IPS-20b (cell line): ENCODE results near the gene TUT7.

ENCODE experiments used
- H3K27ac ChIP-seq: one replicate; pipeline ENCODE4 v1.5.1; 2013; ENCODE audit warnings: low read length
- H3K27me3 ChIP-seq: 2 replicates; pipeline ENCODE4 v1.6.1; 2013; ENCODE audit warnings: mild to moderate bottlenecking, low read length, inconsistent platforms; ENCODE audit not compliant: insufficient read depth
- H3K36me3 ChIP-seq: 2 replicates; pipeline ENCODE4 v1.6.1; 2013; ENCODE audit warnings: low read depth, mild to moderate bottlenecking, inconsistent platforms, low read length, moderate library complexity; ENCODE audit not compliant: insufficient read depth
- H3K4me1 ChIP-seq: 2 replicates; pipeline ENCODE4 v1.6.1; 2013; ENCODE audit warnings: mild to moderate bottlenecking, control low read depth, inconsistent platforms, low read length, moderate library complexity; ENCODE audit not compliant: insufficient read depth
- H3K4me3 ChIP-seq: 2 replicates; pipeline ENCODE4 v1.5.1; 2013; ENCODE audit warnings: mild to moderate bottlenecking, low read length, inconsistent platforms
- H3K9ac ChIP-seq: 2 replicates; pipeline ENCODE4 v1.6.1; 2013; ENCODE audit warnings: low read depth, mild to moderate bottlenecking, inconsistent platforms, low read length, moderate library complexity
- H3K9me3 ChIP-seq: 2 replicates; pipeline ENCODE4 v1.6.1; 2013; ENCODE audit warnings: mild to moderate bottlenecking, low read depth, low read length, inconsistent platforms; ENCODE audit not compliant: insufficient read depth

The TUT7 gene

DNA sequence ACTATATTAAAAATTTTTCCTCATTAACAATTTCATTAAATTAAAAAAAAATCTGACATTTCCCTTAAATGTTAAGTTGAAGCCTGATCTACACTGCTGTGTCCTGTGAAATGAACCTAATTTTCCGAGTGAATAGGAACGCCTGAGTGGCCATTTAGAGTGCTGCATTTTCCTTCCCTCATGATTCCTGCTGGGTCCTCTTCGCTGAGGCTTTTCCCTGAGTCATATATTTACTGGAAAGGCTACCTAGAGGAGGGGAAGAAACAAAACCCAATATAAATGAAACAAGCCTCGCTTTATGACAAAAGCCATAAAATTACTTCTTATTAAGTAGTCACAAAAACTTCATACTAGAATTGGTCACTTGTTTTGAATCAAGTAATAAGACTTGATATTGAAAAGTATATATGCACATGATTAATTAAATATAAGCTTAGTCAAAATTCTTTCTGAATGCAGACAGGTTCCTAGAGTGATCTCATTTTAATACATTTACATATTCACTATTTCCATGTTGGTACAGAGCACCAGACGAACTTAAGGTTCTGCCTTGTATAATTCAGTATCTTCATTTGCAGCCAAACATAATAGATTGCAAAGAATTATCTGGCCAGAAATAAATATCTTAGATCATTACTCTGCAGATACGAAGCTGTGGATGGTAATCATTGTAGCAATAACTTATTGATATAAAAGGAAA is 65.6 kb downstream of the TUT7 start:
- no peaks in the 10 kb centered on the region for H3K9me3 ChIP-seq
- H3K4me1 ChIP-seq = peaks cover 22% of the 10 kb centered on the region
- no peaks in the 10 kb centered on the region; the same call in 1 of the 2 replicates for H3K27me3 ChIP-seq
- peak overlapping the region; percentile 31; the same call in 1 of the 2 replicates for H3K9ac ChIP-seq
- no peak overlapping the region for H3K4me3 ChIP-seq
- H3K36me3 ChIP-seq = no peaks in the 10 kb centered on the region
- H3K27ac ChIP-seq = no peak overlapping the region

DNA sequence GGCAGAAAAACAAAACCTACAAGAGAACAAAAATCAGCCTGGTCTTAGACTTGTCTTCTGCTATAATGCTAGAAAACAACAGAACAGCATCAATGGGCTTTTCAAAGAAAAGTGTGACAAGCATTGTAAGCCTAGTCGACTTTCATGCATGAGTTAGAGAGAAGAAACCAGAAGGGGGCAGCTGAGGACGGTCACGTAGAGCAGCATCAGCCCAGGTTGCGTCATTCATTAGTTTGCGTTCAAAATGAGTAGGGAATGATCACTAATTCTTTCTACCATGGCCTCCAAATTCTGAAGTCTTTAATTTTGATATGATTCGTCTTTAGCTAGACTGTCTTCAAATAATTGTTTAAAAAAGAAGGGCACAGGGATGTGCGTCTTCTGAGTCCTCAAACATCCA is 67.2 kb downstream of the TUT7 start:
- no peaks in the 10 kb centered on the region for H3K36me3 ChIP-seq
- H3K9ac ChIP-seq = peak overlapping the region; percentile 25; the same call in 1 of the 2 replicates
- no peak overlapping the region for H3K27ac ChIP-seq
- H3K27me3 ChIP-seq = peaks cover 9% of the 10 kb centered on the region
- no peaks in the 10 kb centered on the region for H3K9me3 ChIP-seq
- H3K4me3 ChIP-seq = no peak overlapping the region
- H3K4me1 ChIP-seq = peaks cover 25% of the 10 kb centered on the region

DNA sequence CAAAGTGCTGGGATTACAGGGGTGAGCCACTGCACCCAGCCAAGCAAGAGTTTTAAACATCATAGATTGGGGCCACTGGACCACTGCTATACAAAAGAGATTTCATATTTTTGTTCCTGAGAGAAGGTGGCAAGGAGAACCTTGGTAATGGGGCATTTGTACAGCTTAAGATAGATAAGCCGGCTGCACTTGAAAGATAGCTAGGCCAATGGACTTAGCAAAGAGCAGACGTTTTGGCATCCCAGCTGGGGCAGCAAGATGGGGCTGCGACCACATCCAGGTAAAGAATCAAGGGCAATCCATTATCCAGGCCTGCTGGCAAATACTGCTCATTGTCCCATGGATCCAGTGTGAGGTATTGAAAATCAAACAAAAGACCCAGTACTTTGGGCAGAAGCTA is 67.9 kb downstream of the TUT7 start:
- no peaks in the 10 kb centered on the region for H3K36me3 ChIP-seq
- H3K9ac ChIP-seq = peak overlapping the region; percentile 7; the same call in 1 of the 2 replicates
- no peaks in the 10 kb centered on the region for H3K9me3 ChIP-seq
- H3K27ac ChIP-seq = no peak overlapping the region
- H3K4me3 ChIP-seq = no peak overlapping the region
- H3K27me3 ChIP-seq = peaks cover 9% of the 10 kb centered on the region
- H3K4me1 ChIP-seq = peaks cover 25% of the 10 kb centered on the region

DNA sequence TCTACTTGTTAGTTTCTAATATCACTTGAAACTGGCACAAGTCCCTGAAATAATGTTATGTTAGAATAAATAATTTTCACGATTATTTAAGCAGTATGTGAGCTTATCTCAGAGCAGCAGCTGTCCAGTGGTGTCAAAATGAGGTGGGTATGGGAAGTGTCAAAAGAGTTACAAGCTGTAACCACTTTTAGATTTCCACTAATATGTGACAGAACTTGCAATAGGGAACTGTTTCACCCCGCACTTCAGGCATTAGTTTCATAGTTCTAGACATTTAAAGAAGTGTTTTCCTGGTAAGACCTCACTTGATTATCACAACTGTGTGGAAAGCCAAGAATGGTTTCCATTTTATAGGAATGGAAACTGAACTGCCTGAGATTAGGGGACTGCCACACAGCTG is 68.9 kb downstream of the TUT7 start:
- H3K27ac ChIP-seq = no peak overlapping the region
- H3K27me3 ChIP-seq = peaks cover 9% of the 10 kb centered on the region
- no peak overlapping the region for H3K9ac ChIP-seq
- peaks cover 31% of the 10 kb centered on the region for H3K4me1 ChIP-seq
- no peaks in the 10 kb centered on the region for H3K36me3 ChIP-seq
- no peak overlapping the region for H3K4me3 ChIP-seq
- H3K9me3 ChIP-seq = no peaks in the 10 kb centered on the region

DNA sequence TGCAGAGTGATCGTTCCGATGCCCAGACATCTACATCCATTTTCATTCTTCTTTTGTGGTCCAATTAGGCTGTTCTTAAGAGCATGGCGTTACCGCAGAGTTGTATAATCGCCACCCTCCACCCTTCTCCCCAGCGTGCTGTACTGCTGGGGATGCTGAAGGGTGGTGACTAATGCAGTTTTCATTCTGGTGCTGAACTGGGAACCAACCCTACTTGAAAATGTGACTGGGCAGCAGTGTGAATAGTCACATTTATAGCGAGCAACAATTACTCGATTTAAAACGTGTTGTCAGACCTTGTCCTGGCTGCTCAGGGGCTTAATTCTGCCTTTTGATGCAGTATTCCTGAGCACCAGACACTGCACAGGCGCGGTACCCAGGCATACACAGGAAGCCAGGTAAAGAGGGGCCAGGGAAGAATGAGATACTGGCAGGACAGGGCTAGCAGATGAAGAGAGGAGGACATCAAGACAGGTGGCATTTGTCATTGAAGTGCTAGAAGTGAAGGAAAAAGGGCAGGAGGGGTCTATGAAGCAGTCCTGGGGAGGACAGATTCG is 71.2 kb downstream of the TUT7 start:
- Histone ChIP-seq H3K27ac (no peak overlapping the region), H3K9ac (peak overlapping the region; percentile 75; the same call in 1 of the 2 replicates), H3K4me3 (peak overlapping the region; percentile 92), H3K4me1 (peaks cover 21% of the 10 kb centered on the region; the same call in 1 of the 2 replicates), H3K36me3 (peaks cover 15% of the 10 kb centered on the region; the same call in 1 of the 2 replicates), H3K9me3 (no peaks in the 10 kb centered on the region), H3K27me3 (peaks cover 9% of the 10 kb centered on the region)

DNA sequence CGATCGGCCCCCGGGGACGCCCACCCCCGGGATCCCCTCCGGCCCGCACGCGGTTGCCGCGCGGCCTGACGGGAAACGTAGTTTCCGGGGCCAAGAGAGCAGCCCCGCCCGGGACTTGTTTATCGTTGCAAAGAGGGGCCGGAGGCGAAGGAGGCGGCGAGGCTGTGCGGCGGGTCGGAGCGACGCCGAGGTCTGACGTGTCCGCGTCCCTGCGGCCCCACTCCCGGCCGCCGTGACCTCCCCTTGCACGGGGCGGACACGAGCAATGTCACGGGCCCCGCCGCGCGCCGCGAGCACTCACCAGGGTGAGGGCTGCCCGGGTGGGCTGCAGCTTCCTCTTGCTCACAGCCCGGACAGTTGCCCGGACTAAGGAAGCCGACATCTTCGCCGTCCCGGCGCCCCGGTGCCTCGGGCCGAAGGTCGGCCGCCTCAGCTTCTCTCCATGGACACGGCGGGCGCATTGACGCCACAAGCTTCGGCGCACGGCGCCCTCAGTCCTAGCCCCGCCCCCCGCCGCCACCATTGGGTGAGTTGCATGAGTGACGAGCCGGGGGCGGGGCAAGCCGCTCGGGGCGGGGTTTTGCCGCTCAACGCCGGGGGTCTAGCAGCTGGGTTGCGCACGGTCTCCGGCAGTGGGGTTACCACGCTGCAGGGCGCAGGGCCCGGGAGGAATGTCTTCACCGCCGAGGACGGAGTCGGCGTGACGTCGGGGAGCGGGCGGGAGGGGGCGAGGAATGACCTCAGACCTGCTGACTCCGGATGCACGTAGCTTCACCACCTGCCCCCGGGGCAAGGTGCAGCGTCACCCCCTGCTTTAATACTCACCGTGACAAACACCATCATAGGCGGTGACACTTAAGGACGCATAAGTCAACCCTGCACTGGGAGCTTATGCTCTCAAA is 71.9 kb downstream of the TUT7 start, which contains the start of gene ISCA1:
TSS of gene ISCA1 (minus strand) at position 462 of the 902 bp plus-strand sequence. CDS start at position 382, 80 bp downstream.
- Histone ChIP-seq H3K36me3 (peaks cover 19% of the 10 kb centered on the region; the same call in 1 of the 2 replicates), H3K27me3 (peaks cover 9% of the 10 kb centered on the region), H3K9me3 (no peaks in the 10 kb centered on the region), H3K4me1 (peaks cover 15% of the 10 kb centered on the region; the same call in 1 of the 2 replicates), H3K9ac (peak within 1 kb of the TSS; percentile 95), H3K4me3 (peak within 1 kb of the TSS; percentile 92), H3K27ac (peak within 1 kb of the TSS; percentile 92)

DNA sequence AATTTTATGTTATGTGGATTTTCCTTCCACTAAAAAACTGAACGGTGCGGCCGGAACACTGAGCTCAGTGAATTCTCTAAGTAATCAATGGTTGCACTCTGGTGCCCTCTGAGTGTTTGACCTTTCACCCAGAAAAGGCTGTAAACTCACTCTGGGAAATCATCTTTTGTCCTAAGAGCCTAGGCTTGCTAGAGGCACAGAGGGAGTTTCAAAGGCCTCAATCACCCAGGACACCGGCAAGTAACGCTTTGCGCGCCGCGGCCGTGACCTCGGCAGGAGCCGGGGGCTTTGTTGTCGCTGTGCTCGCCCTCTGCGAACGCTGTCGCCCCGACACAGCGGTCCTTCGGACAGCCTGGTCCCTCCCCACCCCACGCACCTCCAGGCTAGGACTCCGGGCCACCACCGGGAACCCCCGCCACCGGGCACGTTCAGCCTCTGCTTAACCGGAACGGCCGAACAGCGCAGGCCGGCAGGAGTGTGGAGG is 72.6 kb downstream of the TUT7 start:
- H3K4me3 ChIP-seq = peak overlapping the region; percentile 92
- H3K27me3 ChIP-seq = peaks cover 9% of the 10 kb centered on the region
- peak overlapping the region; percentile 92 for H3K27ac ChIP-seq
- H3K4me1 ChIP-seq = peaks cover 12% of the 10 kb centered on the region; the same call in 1 of the 2 replicates
- no peaks in the 10 kb centered on the region for H3K9me3 ChIP-seq
- peak overlapping the region; percentile 95 for H3K9ac ChIP-seq
- H3K36me3 ChIP-seq = peaks cover 19% of the 10 kb centered on the region; the same call in 1 of the 2 replicates

DNA sequence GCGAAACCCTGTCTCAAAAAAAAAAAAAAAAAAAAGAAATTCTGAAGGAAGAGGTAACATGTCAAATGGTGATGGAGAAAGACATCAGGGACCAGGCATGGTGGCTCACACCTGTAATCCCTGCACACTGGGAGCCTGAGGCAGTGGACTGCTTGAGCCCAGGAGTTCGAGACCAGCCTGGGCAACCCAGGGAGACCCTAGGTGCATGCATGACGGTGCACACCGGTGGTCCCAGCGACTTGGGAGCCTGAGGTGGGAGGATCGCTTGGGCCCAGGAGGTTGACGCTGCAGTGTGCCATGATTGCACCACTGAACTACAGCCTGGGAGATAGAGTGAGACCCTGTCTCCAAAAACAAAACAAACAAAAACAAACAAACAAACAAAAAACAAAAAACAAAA is 73.6 kb downstream of the TUT7 start:
- Histone ChIP-seq H3K27ac (no peak overlapping the region), H3K27me3 (peaks cover 9% of the 10 kb centered on the region), H3K9ac (peak overlapping the region; percentile 95; the same call in 1 of the 2 replicates), H3K4me3 (peak overlapping the region; percentile 92), H3K36me3 (peaks cover 19% of the 10 kb centered on the region; the same call in 1 of the 2 replicates), H3K9me3 (no peaks in the 10 kb centered on the region), H3K4me1 (peaks cover 9% of the 10 kb centered on the region; the same call in 1 of the 2 replicates)

DNA sequence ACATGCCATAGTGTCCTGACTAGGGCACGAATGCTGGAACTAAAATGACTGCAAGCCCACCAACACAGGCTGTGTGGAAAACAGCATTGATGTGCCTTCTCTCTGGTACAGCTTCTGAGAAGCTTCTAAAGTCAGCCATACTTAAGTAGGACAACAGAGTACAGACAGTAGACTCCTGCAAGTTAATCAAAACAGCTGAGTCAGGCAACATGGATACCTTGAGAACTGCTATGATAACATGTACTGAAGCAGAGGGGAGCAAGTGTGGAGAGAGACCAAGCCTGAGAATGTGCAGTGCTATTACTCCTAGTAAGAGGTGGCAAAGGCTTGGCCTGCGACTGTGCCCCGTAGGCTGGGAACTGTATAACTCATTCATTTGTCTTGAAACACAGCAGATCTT is 74.4 kb downstream of the TUT7 start:
- Histone ChIP-seq H3K27ac (no peak overlapping the region), H3K9me3 (no peaks in the 10 kb centered on the region), H3K27me3 (peaks cover 9% of the 10 kb centered on the region), H3K36me3 (peaks cover 19% of the 10 kb centered on the region; the same call in 1 of the 2 replicates), H3K4me3 (no peak overlapping the region), H3K4me1 (peaks cover 9% of the 10 kb centered on the region; the same call in 1 of the 2 replicates), H3K9ac (no peak overlapping the region)

DNA sequence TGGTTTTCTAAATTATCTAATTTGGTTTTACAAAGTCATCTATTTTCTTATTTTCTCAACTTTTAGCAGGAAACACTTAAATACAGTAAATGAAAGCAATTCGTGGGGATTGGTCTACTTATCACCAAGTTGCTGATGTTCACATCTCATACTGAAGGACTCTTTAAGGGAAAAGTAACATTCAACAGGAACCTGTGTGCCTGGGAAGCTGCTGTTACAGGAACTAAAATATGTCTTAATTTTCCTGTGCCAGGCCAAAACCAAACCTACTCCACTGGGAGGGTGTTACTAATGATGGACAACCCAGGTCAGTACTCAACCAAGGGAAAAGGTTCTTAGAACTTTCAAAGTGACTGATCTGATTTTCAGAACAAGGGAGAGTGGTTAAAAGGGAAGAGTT is 77.1 kb downstream of the TUT7 start:
- Histone ChIP-seq H3K9me3 (no peaks in the 10 kb centered on the region), H3K4me1 (peaks cover 5% of the 10 kb centered on the region; the same call in 1 of the 2 replicates), H3K4me3 (no peak overlapping the region), H3K36me3 (peaks cover 37% of the 10 kb centered on the region), H3K9ac (no peak overlapping the region), H3K27me3 (no peaks in the 10 kb centered on the region), H3K27ac (no peak overlapping the region)

DNA sequence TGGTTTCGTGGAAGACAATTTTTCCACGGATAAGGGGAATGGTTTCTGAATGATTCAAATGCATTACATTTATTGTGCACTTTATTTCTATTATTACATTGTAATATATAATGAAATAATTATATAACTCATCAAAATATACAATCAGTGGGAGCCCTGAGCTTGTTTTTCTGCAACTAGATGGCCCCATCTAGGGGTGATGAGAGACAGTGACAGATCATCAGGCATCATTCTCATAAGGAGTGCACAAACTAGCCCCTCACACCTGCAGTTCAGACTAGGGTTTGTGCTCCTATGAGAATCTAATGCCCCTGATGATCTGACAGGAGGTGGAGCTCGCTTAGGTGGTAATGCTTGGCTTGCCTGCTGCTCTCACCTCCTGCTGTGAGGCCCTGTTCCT is 78.2 kb downstream of the TUT7 start:
- Histone ChIP-seq H3K9ac (no peak overlapping the region), H3K36me3 (peaks cover 48% of the 10 kb centered on the region)

More for the DNA sequence above, 78.2 kb downstream of the TUT7 start:
- Histone ChIP-seq H3K4me1 (peaks cover 5% of the 10 kb centered on the region; the same call in 1 of the 2 replicates), H3K27me3 (no peaks in the 10 kb centered on the region), H3K9me3 (no peaks in the 10 kb centered on the region), H3K27ac (no peak overlapping the region), H3K4me3 (no peak overlapping the region)
